Keratinocyte (primary cell): Measurements from ENCODE around the gene NDUFA13. TPM values are rescaled to one million over a fixed set of nuclear protein-coding genes. Genes with fewer than 3 reads are reported as not detected.

ENCODE experiments used
- DNase-seq: peaks from one replicate; pipeline ENCODE4 v3.0.0-alpha.2; 2011; ENCODE audit warnings: low read depth, missing footprints, low spot score
- FAIRE-seq: peaks from 2 replicates; lab custom pipeline; 2011; peaks lifted over from hg19 to GRCh38; lab: Jason Lieb, UNC
- H2AFZ ChIP-seq: 2 replicates; pipeline ENCODE4 v1.6.0; 2012; ENCODE audit warnings: low read length, control low read depth, inconsistent platforms; ENCODE audit not compliant: control insufficient read depth
- H3K27ac ChIP-seq: 2 replicates; pipeline ENCODE4 v1.5.1; 2011; ENCODE audit warnings: low read length; ENCODE audit not compliant: control insufficient read depth, insufficient read depth
- H3K27me3 ChIP-seq: 3 replicates; pipeline ENCODE4 v1.6.0; 2011; ENCODE audit warnings: low read length; ENCODE audit not compliant: control insufficient read depth, insufficient read depth; ENCODE audit errors: extremely low read depth
- H3K36me3 ChIP-seq, 2 experiments: 2 replicates in 1 of 2; 3 replicates in 1 of 2; pipeline ENCODE4 v1.5.1; 2011; ENCODE audit warnings: low read length in 2 of 2, mild to moderate bottlenecking in 1 of 2; ENCODE audit not compliant: control insufficient read depth in 2 of 2, insufficient read depth in 2 of 2; ENCODE audit errors: extremely low read depth in 1 of 2
- H3K4me1 ChIP-seq: 3 replicates; pipeline ENCODE4 v1.5.1; 2011; ENCODE audit warnings: low read length; ENCODE audit not compliant: control insufficient read depth, insufficient read depth; ENCODE audit errors: extremely low read depth
- H3K4me2 ChIP-seq: 3 replicates; pipeline ENCODE4 v1.6.0; 2011; ENCODE audit warnings: low read depth, low read length; ENCODE audit not compliant: control insufficient read depth, insufficient read depth; ENCODE audit errors: extremely low read depth
- H3K4me3 ChIP-seq, 3 experiments: fragments of 200-600 bp in 1 of 3; sonication (generic) in 1 of 3; 2 replicates in 2 of 3; 3 replicates in 1 of 3; pipeline ENCODE4 v1.5.1; 2011 to 2016; ENCODE audit warnings: low read length in 3 of 3, mild to moderate bottlenecking in 3 of 3, control low read depth in 2 of 3, inconsistent platforms in 1 of 3, low read depth in 1 of 3, mixed read lengths in 1 of 3, mixed run types in 1 of 3, moderate library complexity in 1 of 3; ENCODE audit not compliant: control insufficient read depth in 2 of 3, insufficient read depth in 2 of 3; ENCODE audit errors: extremely low read depth in 1 of 3
- H3K79me2 ChIP-seq: 2 replicates; pipeline ENCODE4 v1.6.0; 2012; ENCODE audit warnings: low read length; ENCODE audit not compliant: control insufficient read depth, insufficient read depth
- H3K9ac ChIP-seq: 3 replicates; pipeline ENCODE4 v1.6.0; 2011; ENCODE audit warnings: low read length; ENCODE audit not compliant: control insufficient read depth, insufficient read depth; ENCODE audit errors: extremely low read depth
- H3K9me1 ChIP-seq: 3 replicates; pipeline ENCODE4 v1.6.0; 2011; ENCODE audit warnings: low read length; ENCODE audit not compliant: control insufficient read depth, insufficient read depth; ENCODE audit errors: extremely low read depth
- H3K9me3 ChIP-seq: 2 replicates; pipeline ENCODE4 v1.5.1; 2012; ENCODE audit warnings: low read depth, low read length; ENCODE audit not compliant: control insufficient read depth
- H4K20me1 ChIP-seq: 3 replicates; pipeline ENCODE4 v1.6.0; 2011; ENCODE audit warnings: low read length; ENCODE audit not compliant: control insufficient read depth, insufficient read depth; ENCODE audit errors: extremely low read depth
- CTCF ChIP-seq, 3 experiments: IDR thresholded peaks in 1 of 3; conservative IDR thresholded peaks in 1 of 3; optimal IDR thresholded peaks in 1 of 3; 2 replicates in 2 of 3; 3 replicates in 1 of 3; pipeline versions ENCODE3 to v1.5.1; 2011; ENCODE audit warnings: low read length in 3 of 3, mild to moderate bottlenecking in 3 of 3, moderate library complexity in 2 of 3, control low read depth in 1 of 3, inconsistent platforms in 1 of 3; ENCODE audit not compliant: insufficient read depth in 2 of 3; ENCODE audit errors: extremely low read depth in 1 of 3
- EZH2 ChIP-seq: IDR thresholded peaks from one replicate; pipeline ENCODE4 v1.6.1; 2012; ENCODE audit warnings: inconsistent platforms, mild to moderate bottlenecking, low read length, moderate library complexity
- dilution Hi-C: fragments of 300-500 bp; cut with MboI; formaldehyde crosslinking; loops from one replicate; pipeline ENCODE4 v1.7.0; 2020; ENCODE audit warnings: low sequenced_read_pairs; ENCODE audit not compliant: extremely low pct_ligation_motif_present
- polyA plus RNA-seq, 5 experiments: library from polyadenylated mRNA; depleted of rRNA in 3 of 5; stranded (reverse) in 3 of 5; stranded (forward) in 1 of 5; unstranded in 1 of 5; fragments of >200 nt; gene quantifications; 1 replicate in 1 of 5; 2 replicates in 3 of 5; 3 replicates in 1 of 5; pipeline versions ENCODE4 v1.2.1 to v1.2.3, GENCODE V29; 2011 to 2012; ENCODE audit warnings: missing spikeins in 2 of 5, low read depth in 1 of 5, low replicate concordance in 1 of 5

The NDUFA13 gene
- polyA plus RNA-seq, 1 donor (not counting 4 experiments of a cell fraction or from before 2014, with no cell fraction given), result 343 TPM

GRCh38 chr19:19505669-19506326 lies 10.2 kb upstream of the NDUFA13 start:
- H3K9me1 ChIP-seq, result no peaks in the 10 kb centered on the region
- H3K4me2 ChIP-seq, result no peak overlapping the region
- H3K4me3 ChIP-seq, result no peak overlapping the region
- H3K4me1 ChIP-seq, result no peaks in the 10 kb centered on the region
- dilution Hi-C loops, result no loop called here
- H3K79me2 ChIP-seq, result no peaks in the 10 kb centered on the region
- H2AFZ ChIP-seq, result no peak overlapping the region
- no peak for TF ChIP-seq CTCF (optimal IDR thresholded peaks at IDR 0.05 in 1 of 3, IDR thresholded peaks at IDR 0.05 in 1 of 3, conservative IDR thresholded peaks at IDR 0.05 in 1 of 3; ENCODE audit: extremely low read depth in 1 of 3, insufficient read depth in 2 of 3, low read length in 3 of 3)
- TF ChIP-seq EZH2, result no peak
- H3K36me3 ChIP-seq, result peaks cover 26 to 28% of the 10 kb centered on the region in 2 experiments
- FAIRE-seq (no peak), DNase-seq (no peak)
- H3K9ac ChIP-seq, result no peak overlapping the region
- H3K27ac ChIP-seq, result no peak overlapping the region
- no peaks in the 10 kb centered on the region for H3K9me3 ChIP-seq
- no peaks in the 10 kb centered on the region for H3K27me3 ChIP-seq
- H4K20me1 ChIP-seq, result no peaks in the 10 kb centered on the region

GRCh38 chr19:19506592-19506991 lies 9.4 kb upstream of the NDUFA13 start:
- no peak overlapping the region for H3K4me2 ChIP-seq
- H2AFZ ChIP-seq, result no peak overlapping the region
- no peak overlapping the region for H3K4me3 ChIP-seq
- H3K27ac ChIP-seq, result no peak overlapping the region
- dilution Hi-C loops, result no loop called here
- H3K79me2 ChIP-seq, result no peaks in the 10 kb centered on the region
- H4K20me1 ChIP-seq, result no peaks in the 10 kb centered on the region
- TF ChIP-seq CTCF (optimal IDR thresholded peaks at IDR 0.05 in 1 of 3, IDR thresholded peaks at IDR 0.05 in 1 of 3, conservative IDR thresholded peaks at IDR 0.05 in 1 of 3; ENCODE audit: extremely low read depth in 1 of 3, insufficient read depth in 2 of 3, low read length in 3 of 3) (no peak), EZH2 (no peak)
- H3K9ac ChIP-seq, result no peak overlapping the region
- FAIRE-seq (no peak), DNase-seq (no peak)
- H3K4me1 ChIP-seq, result no peaks in the 10 kb centered on the region
- peaks cover 24 to 25% of the 10 kb centered on the region in 2 experiments for H3K36me3 ChIP-seq
- no peaks in the 10 kb centered on the region for H3K27me3 ChIP-seq
- no peaks in the 10 kb centered on the region for H3K9me1 ChIP-seq
- no peaks in the 10 kb centered on the region for H3K9me3 ChIP-seq
